K562 (cell line): Measurements from ENCODE around the gene PHAX. TPM values are rescaled to one million over a fixed set of nuclear protein-coding genes. Genes with fewer than 3 reads are reported as not detected.

Experiments
- ATAC-seq: fragments of 200-7000 bp; cut with Tn5 transposase; 3 replicates; pipeline ENCODE4 v1.9.1; 2020; ENCODE audit warnings: moderate library complexity
- BruUV-seq: library from RNA; stranded (reverse); fragments of 400-500 nt; replicated peaks from 2 replicates; lab custom pipeline; 2021; lab: Mats Ljungman, UMichigan
- CTCF ChIA-PET: fragments of 300-600 bp; formaldehyde crosslinking; extraction: SDS; loops from one replicate; lab custom pipeline; 2021; ENCODE audit warnings: low intra/inter-chr PET ratio; lab: Yijun Ruan, JAX
- POLR2A ChIA-PET: fragments of 300-600, 350-650 bp; sonication (Branson Sonifier 250); formaldehyde crosslinking; extraction: SDS; loops from one replicate; lab custom pipeline; 2021; ENCODE audit warnings: antibody characterized with exemption, inconsistent platforms; lab: Yijun Ruan, JAX
- DNase-seq, 4 experiments: peaks; one replicate each; pipeline versions ENCODE4 v3.0.0 to v3.0.0-alpha.2; 2011 to 2018; ENCODE audit warnings: low spot score in 3 of 4, mixed read lengths in 3 of 4; ENCODE audit errors: extremely low read depth in 1 of 4
- FAIRE-seq: peaks from 2 replicates; lab custom pipeline; 2011; peaks lifted over from hg19 to GRCh38; lab: Jason Lieb, UNC
- H2AFZ ChIP-seq: 2 replicates; pipeline ENCODE4 v1.6.0; 2011; ENCODE audit warnings: low read depth, low read length, control low read depth, inconsistent platforms
- H3K27ac ChIP-seq: fragments of 200-600 bp; 3 replicates; pipeline ENCODE4 v1.8.0; 2011; ENCODE audit warnings: low read depth, mild to moderate bottlenecking, control low read depth, inconsistent platforms, low read length, moderate library complexity, mixed read lengths; ENCODE audit errors: extremely low read depth
- H3K27me3 ChIP-seq, 2 experiments: fragments of 300-600 bp in 1 of 2; 2 replicates in 1 of 2; 3 replicates in 1 of 2; pipeline versions ENCODE4 v1.6.0 to v1.8.0; 2011; ENCODE audit warnings: inconsistent platforms in 2 of 2, low read length in 2 of 2, mild to moderate bottlenecking in 1 of 2, mixed read lengths in 1 of 2, moderate library complexity in 1 of 2; ENCODE audit not compliant: control insufficient read depth in 2 of 2, insufficient read depth in 2 of 2
- H3K36me3 ChIP-seq: fragments of 300-600 bp; 3 replicates; pipeline ENCODE4 v1.8.0; 2011; ENCODE audit warnings: mild to moderate bottlenecking, low read length, inconsistent platforms; ENCODE audit not compliant: control insufficient read depth, insufficient read depth
- H3K4me1 ChIP-seq, 2 experiments: fragments of 200-600 bp in 1 of 2; replicated peaks in 1 of 2; 2 replicates in 1 of 2; 3 replicates in 1 of 2; pipeline versions ENCODE4 v1.5.1 to v1.8.0; 2011; ENCODE audit warnings: inconsistent platforms in 2 of 2, low read length in 2 of 2, mild to moderate bottlenecking in 1 of 2, mixed read lengths in 1 of 2, moderate library complexity in 1 of 2; ENCODE audit not compliant: control insufficient read depth in 2 of 2, insufficient read depth in 2 of 2
- H3K4me2 ChIP-seq: 2 replicates; pipeline ENCODE4 v1.6.1; 2011; ENCODE audit warnings: low read length, control low read depth, inconsistent platforms, mixed read lengths; ENCODE audit not compliant: insufficient read depth
- H3K4me3 ChIP-seq: fragments of 200-600 bp; sonication (generic), shearing (Covaris generic); 2 replicates; pipeline ENCODE4 v1.5.1; 2016; ENCODE audit warnings: control low read depth, inconsistent platforms
- H3K79me2 ChIP-seq: fragments of 200-600 bp; 3 replicates; pipeline ENCODE4 v1.8.0; 2011; ENCODE audit warnings: low read length, inconsistent platforms; ENCODE audit not compliant: control insufficient read depth, insufficient read depth
- H3K9ac ChIP-seq, 2 experiments: 2 replicates each; pipeline versions ENCODE4 v1.6.0 to v1.6.1; 2011; ENCODE audit warnings: low read depth in 2 of 2, low read length in 2 of 2, control low read depth in 1 of 2, inconsistent platforms in 1 of 2, mild to moderate bottlenecking in 1 of 2, mixed read lengths in 1 of 2; ENCODE audit not compliant: insufficient read depth in 1 of 2
- H3K9me1 ChIP-seq: one replicate; pipeline ENCODE4 v1.6.0; 2011; ENCODE audit warnings: inconsistent platforms, mild to moderate bottlenecking, low read length, moderate library complexity; ENCODE audit not compliant: control insufficient read depth, insufficient read depth
- H3K9me3 ChIP-seq: replicated peaks from 2 replicates; pipeline ENCODE4 v1.5.1; 2011; ENCODE audit warnings: low read depth, low read length, inconsistent platforms; ENCODE audit not compliant: control insufficient read depth, insufficient read depth
- H4K20me1 ChIP-seq: replicated peaks from 2 replicates; pipeline ENCODE4 v1.6.1; 2011; ENCODE audit warnings: low read length, inconsistent platforms, mixed read lengths; ENCODE audit not compliant: control insufficient read depth, insufficient read depth
- ARID1B ChIP-seq: fragments of 450-650 bp; IDR thresholded peaks from 2 replicates; pipeline ENCODE4 v1.6.1; 2016; ENCODE audit warnings: antibody characterized with exemption, mild to moderate bottlenecking, inconsistent platforms
- BRD4 ChIP-seq: fragments of 200-600 bp; sonication (generic); IDR thresholded peaks from 2 replicates; pipeline ENCODE4 v1.6.1; 2017; ENCODE audit warnings: inconsistent platforms
- BRF2 ChIP-seq: IDR thresholded peaks from 3 replicates; pipeline ENCODE4 v1.6.1; 2011; ENCODE audit warnings: borderline replicate concordance, mild to moderate bottlenecking; ENCODE audit not compliant: insufficient read length, insufficient read depth
- ESRRA ChIP-seq: fragments of 450-650 bp; IDR thresholded peaks from 2 replicates; pipeline ENCODE4 v1.6.1; 2014; ENCODE audit warnings: low read depth, mild to moderate bottlenecking, moderate library complexity, borderline replicate concordance
- EWSR1 ChIP-seq: fragments of 450-650 bp; IDR thresholded peaks from 2 replicates; pipeline ENCODE4 v1.6.1; 2018; ENCODE audit warnings: borderline replicate concordance, mild to moderate bottlenecking, low read depth, moderate library complexity; ENCODE audit not compliant: partially characterized antibody
- HDAC3 ChIP-seq: fragments of 450-650 bp; IDR thresholded peaks from 2 replicates; pipeline ENCODE4 v1.6.1; 2018; ENCODE audit warnings: borderline replicate concordance, mild to moderate bottlenecking, moderate library complexity; ENCODE audit not compliant: partially characterized antibody
- RBM17 ChIP-seq: fragments of 200-400 bp; formaldehyde crosslinking; IDR thresholded peaks from 2 replicates; pipeline ENCODE4 v1.6.1; 2017; ENCODE audit warnings: low read depth, mild to moderate bottlenecking, low read length, borderline replicate concordance
- SMARCC2 ChIP-seq: fragments of 450-650 bp; IDR thresholded peaks from 2 replicates; pipeline ENCODE4 v1.6.1; 2017; ENCODE audit warnings: antibody characterized with exemption, moderate library complexity, mild to moderate bottlenecking, low read depth
- SRF ChIP-seq, 2 experiments: fragments of 250-450, 450-650 bp in 1 of 2; sonication (Bioruptor Pico) in 1 of 2; sonication (generic) in 1 of 2; formaldehyde crosslinking; IDR thresholded peaks; 2 replicates each; pipeline versions ENCODE4 v1.5.0 to v1.5.1; 2020 to 2022; ENCODE audit warnings: mild to moderate bottlenecking in 1 of 2, missing genetic modification reagents in 1 of 2
- WGBS: fragments of 100-300 bp; shearing (Covaris generic); methylation state at CpG from one replicate; pipeline ENCODE4 v1.1.6; 2016; ENCODE audit warnings: low coverage, mixed read lengths; ENCODE audit not compliant: insufficient coverage; ENCODE audit errors: missing lambda C conversion rate; 5-methylcytosine and 5-hydroxymethylcytosine counted together
- in situ Hi-C: fragments of 300-500 bp; cut with MboI; formaldehyde crosslinking; loops from 4 replicates; pipeline ENCODE4 v1.15.0; 2018; ENCODE audit warnings: inconsistent platforms, mixed read lengths
- intact Hi-C: fragments of 100-400 bp; cut with micrococcal nuclease; formaldehyde crosslinking; loops from 2 replicates; pipeline ENCODE4 v1.14.2; 2022
- polyA plus RNA-seq, 8 experiments: library from polyadenylated mRNA; depleted of rRNA in 4 of 8; stranded (reverse) in 5 of 8; unstranded in 3 of 8; fragments of >200 nt; fragmentation: Nextera tagmentation in 2 of 8; fragmentation: Illumina TruSeq in 1 of 8; extraction: Ambion mirVana in 2 of 8; extraction: Trizol in 1 of 8; gene quantifications; 2 replicates each; pipeline versions ENCODE4 v1.2.1 to v1.2.3, GENCODE V29; 2011 to 2014; ENCODE audit warnings: inconsistent platforms in 1 of 8, missing spikeins in 1 of 8
- total RNA-seq, 7 experiments: library from RNA; depleted of rRNA in 6 of 7; stranded (reverse); fragments of >200 nt in 6 of 7; fragmentation: Illumina TruSeq in 2 of 7; extraction: Trizol in 2 of 7; gene quantifications; 2 replicates each; pipeline versions ENCODE4 v1.2.1 to v1.2.3, GENCODE V29; 2011 to 2021; ENCODE audit warnings: low replicate concordance in 1 of 7
- TF ChIP-seq, protein P1 (sequence below): sonication (generic); IDR thresholded peaks from 2 replicates; pipeline ENCODE4 v1.6.1; 2016
- TF ChIP-seq, protein P2 (sequence below), 2 experiments: fragments of 450-650 bp; conservative IDR thresholded peaks; 2 replicates each; pipeline ENCODE4 v1.6.1; 2017; ENCODE audit warnings: mild to moderate bottlenecking in 2 of 2, moderate library complexity in 2 of 2

PHAX gene
- total and polyA plus RNA-seq, 9 of the 15 experiments (the other 6 are each of a cell fraction or from before 2014, with no cell fraction given) = 20.2 to 59.8 (median 43.5) TPM

DNA sequence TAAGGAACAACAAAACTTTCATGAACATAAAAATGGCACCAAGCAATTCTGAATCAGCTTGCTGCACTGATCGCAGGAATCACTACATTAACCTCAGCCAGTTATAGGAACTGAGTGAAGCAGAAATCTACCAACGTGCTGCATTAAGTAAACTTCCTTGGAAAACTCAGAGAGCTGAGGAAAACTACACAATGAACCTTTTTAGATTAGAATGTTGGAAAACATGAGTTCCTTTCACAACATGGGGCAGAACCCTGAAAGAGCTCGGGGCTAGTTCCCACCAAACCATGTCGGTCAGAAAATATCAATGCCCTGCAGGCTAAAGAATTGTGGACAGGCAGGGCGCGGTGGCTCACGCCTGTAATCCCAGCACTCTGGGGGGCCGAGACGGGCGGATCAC is 25.1 kb upstream of the PHAX start:
- DNase-seq (no peak), ATAC-seq (no peak; the same call in 2 of the 3 replicates), FAIRE-seq (no peak)
- no peaks in the 10 kb centered on the region for H3K4me1 ChIP-seq
- H3K36me3 ChIP-seq = no peaks in the 10 kb centered on the region
- H3K27me3 ChIP-seq = peaks cover 14 to 20% of the 10 kb centered on the region in 2 experiments; a peak in 3 of 5 replicates
- peak overlapping the region; percentile 27; the same call in 1 of the 2 replicates for H2AFZ ChIP-seq
- no peaks in the 10 kb centered on the region for H3K9me3 ChIP-seq
- H3K9me1 ChIP-seq = no peaks in the 10 kb centered on the region
- H4K20me1 ChIP-seq = no peaks in the 10 kb centered on the region
- TF ChIP-seq SRF (CRISPR knock-in tag; IDR thresholded peaks at IDR 0.05) (no peak), BRF2 (no peak), BRD4 (no peak)
- TF ChIP-seq, all 486 proteins: peak for 0
- Histone ChIP-seq H3K27ac (no peak overlapping the region), H3K9ac (no peak overlapping the region), H3K79me2 (no peaks in the 10 kb centered on the region), H3K4me3 (no peak overlapping the region), H3K4me2 (no peak overlapping the region)
- in situ Hi-C loops (no loop called here), intact Hi-C loops (no loop called here)
- CTCF ChIA-PET = no interaction called here
- WGBS = 18% methylated on average over 10 of the region's 10 CpGs
- BruUV-seq = no TSS peak
- POLR2A ChIA-PET = interaction anchor here (0.7 kb wide), 1 partner anchor 34 kb away, joined by 3 read pairs; no protein-coding TSS in a partner anchor

- Histone ChIP-seq H3K9me3 (no peaks in the 10 kb centered on the region), H3K4me2 (no peak overlapping the region), H3K4me3 (no peak overlapping the region), H4K20me1 (no peaks in the 10 kb centered on the region), H3K4me1 (no peaks in the 10 kb centered on the region), H2AFZ (no peak overlapping the region), H3K9ac (no peak overlapping the region), H3K36me3 (no peaks in the 10 kb centered on the region), H3K79me2 (no peaks in the 10 kb centered on the region), H3K27ac (no peak overlapping the region), H3K9me1 (no peaks in the 10 kb centered on the region), H3K27me3 (peaks cover 18 to 32% of the 10 kb centered on the region in 2 experiments; a peak in 3 of 5 replicates)
- FAIRE-seq (no peak), ATAC-seq (no peak), DNase-seq (no peak)
- ChIA-PET CTCF (no interaction called here), POLR2A (no interaction called here)
- BruUV-seq = no TSS peak
- WGBS = 3% methylated on average over 5 of the region's 5 CpGs
- in situ Hi-C loops = no loop called here
- intact Hi-C loops = no loop called here
- TF ChIP-seq EWSR1 = no peak
- no peak for TF ChIP-seq ARID1B
- TF ChIP-seq SRF (CRISPR knock-in tag; IDR thresholded peaks at IDR 0.05) = no peak
- TF ChIP-seq ESRRA = no peak
- TF ChIP-seq SMARCC2 = no peak
- TF ChIP-seq HDAC3 = no peak
- TF ChIP-seq, protein P1, sequence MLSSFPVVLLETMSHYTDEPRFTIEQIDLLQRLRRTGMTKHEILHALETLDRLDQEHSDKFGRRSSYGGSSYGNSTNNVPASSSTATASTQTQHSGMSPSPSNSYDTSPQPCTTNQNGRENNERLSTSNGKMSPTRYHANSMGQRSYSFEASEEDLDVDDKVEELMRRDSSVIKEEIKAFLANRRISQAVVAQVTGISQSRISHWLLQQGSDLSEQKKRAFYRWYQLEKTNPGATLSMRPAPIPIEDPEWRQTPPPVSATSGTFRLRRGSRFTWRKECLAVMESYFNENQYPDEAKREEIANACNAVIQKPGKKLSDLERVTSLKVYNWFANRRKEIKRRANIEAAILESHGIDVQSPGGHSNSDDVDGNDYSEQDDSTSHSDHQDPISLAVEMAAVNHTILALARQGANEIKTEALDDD = no peak
- no peak for TF ChIP-seq RBM17
- TF ChIP-seq, protein P2, sequence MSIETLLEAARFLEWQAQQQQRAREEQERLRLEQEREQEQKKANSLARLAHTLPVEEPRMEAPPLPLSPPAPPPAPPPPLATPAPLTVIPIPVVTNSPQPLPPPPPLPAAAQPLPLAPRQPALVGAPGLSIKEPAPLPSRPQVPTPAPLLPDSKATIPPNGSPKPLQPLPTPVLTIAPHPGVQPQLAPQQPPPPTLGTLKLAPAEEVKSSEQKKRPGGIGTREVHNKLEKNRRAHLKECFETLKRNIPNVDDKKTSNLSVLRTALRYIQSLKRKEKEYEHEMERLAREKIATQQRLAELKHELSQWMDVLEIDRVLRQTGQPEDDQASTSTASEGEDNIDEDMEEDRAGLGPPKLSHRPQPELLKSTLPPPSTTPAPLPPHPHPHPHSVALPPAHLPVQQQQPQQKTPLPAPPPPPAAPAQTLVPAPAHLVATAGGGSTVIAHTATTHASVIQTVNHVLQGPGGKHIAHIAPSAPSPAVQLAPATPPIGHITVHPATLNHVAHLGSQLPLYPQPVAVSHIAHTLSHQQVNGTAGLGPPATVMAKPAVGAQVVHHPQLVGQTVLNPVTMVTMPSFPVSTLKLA (conservative IDR thresholded peaks at IDR 0.05) = no peak
Measured at GRCh38 chr5:126576974-126577373, 23.8 kb upstream of the PHAX start.
